Vagina (tissue), 2 donors: ENCODE results near the gene UHRF2. TPM values are rescaled to one million over a fixed set of nuclear protein-coding genes. Genes with fewer than 3 reads are reported as not detected.

Experiments used
- DNase-seq, 2 donors: peaks; one replicate each; pipeline ENCODE4 v3.0.0-alpha.2; 2017; ENCODE audit errors: extremely low spot score in 2 of 2
- H3K27ac ChIP-seq: fragments of 200-600 bp; sonication (generic); one replicate; pipeline ENCODE4 v1.5.1; 2019
- H3K27me3 ChIP-seq: fragments of 200-600 bp; sonication (generic); one replicate; pipeline ENCODE4 v1.5.1; 2019
- H3K36me3 ChIP-seq, 2 donors: fragments of 200-600 bp; sonication (generic); one replicate each; pipeline ENCODE4 v1.5.1; 2017 to 2019
- H3K4me1 ChIP-seq: fragments of 200-600 bp; sonication (generic); one replicate; pipeline ENCODE4 v1.5.1; 2019
- H3K4me3 ChIP-seq, 2 donors: fragments of 200-600 bp; sonication (generic); 1 replicate in 1 of 2; 2 replicates in 1 of 2; pipeline ENCODE4 v1.5.1; 2016 to 2019
- H3K9me3 ChIP-seq: fragments of 200-600 bp; sonication (generic); one replicate; pipeline ENCODE4 v1.5.1; 2019
- CTCF ChIP-seq, 3 experiments: fragments of 450-650 bp in 2 of 3; fragments of 200-600 bp in 1 of 3; sonication (generic) in 1 of 3; IDR thresholded peaks; one replicate each; pipeline ENCODE4 v1.5.1; 2017 to 2019; ENCODE audit warnings: antibody characterized with exemption in 3 of 3, mild to moderate bottlenecking in 2 of 3, moderate library complexity in 2 of 3
- POLR2A ChIP-seq, 2 donors: fragments of 450-650 bp; IDR thresholded peaks; one replicate each; pipeline ENCODE4 v1.6.1; 2017; ENCODE audit warnings: antibody characterized with exemption in 2 of 2, mild to moderate bottlenecking in 2 of 2, moderate library complexity in 2 of 2
- POLR2AphosphoS5 ChIP-seq, 2 donors: sonication (generic); formaldehyde crosslinking; IDR thresholded peaks; one replicate each; pipeline ENCODE4 v1.9.0; 2017; ENCODE audit warnings: antibody characterized with exemption in 2 of 2, mild to moderate bottlenecking in 2 of 2, low read depth in 1 of 2; ENCODE audit not compliant: insufficient read depth in 1 of 2
- intact Hi-C: fragments of 100-400 bp; cut with DNase I; formaldehyde crosslinking; loops from one replicate; pipeline ENCODE4 v1.15.1; 2023
- total RNA-seq: library from RNA; depleted of rRNA; stranded (reverse); fragments of >200 nt; gene quantifications from one replicate; pipeline ENCODE4 v1.2.3, GENCODE V29; 2016

UHRF2 gene
- total RNA-seq, 1 donor from 2014 or later = 70.0 TPM

- DNase-seq = no peak
- peaks cover 0 to 4% of the 10 kb centered on the region in 2 donors for H3K36me3 ChIP-seq
- H3K27ac ChIP-seq = no peak overlapping the region
- H3K4me3 ChIP-seq = no peak overlapping the region
- no peaks in the 10 kb centered on the region for H3K27me3 ChIP-seq
- intact Hi-C loops = no loop called here
- no peaks in the 10 kb centered on the region for H3K9me3 ChIP-seq
- H3K4me1 ChIP-seq = peaks cover 6% of the 10 kb centered on the region
- no peak for TF ChIP-seq CTCF (IDR thresholded peaks at IDR 0.05)
- TF ChIP-seq POLR2AphosphoS5 (IDR thresholded peaks at IDR 0.05; ENCODE audit: insufficient read depth in 1 of 2, low read depth in 1 of 2) = no peak
- TF ChIP-seq POLR2A (IDR thresholded peaks at IDR 0.05) = no peak
These were observed 48.6 kb downstream of the UHRF2 start for GRCh38 chr9:6461619-6462018.

- Histone ChIP-seq H3K27me3 (no peaks in the 10 kb centered on the region), H3K4me3 (no peak overlapping the region), H3K9me3 (no peaks in the 10 kb centered on the region), H3K36me3 (peaks cover 0 to 4% of the 10 kb centered on the region in 2 donors), H3K27ac (no peak overlapping the region), H3K4me1 (peaks cover 6% of the 10 kb centered on the region)
- no peak for DNase-seq
- intact Hi-C loops = no loop called here
- TF ChIP-seq CTCF (IDR thresholded peaks at IDR 0.05) (no peak), POLR2AphosphoS5 (IDR thresholded peaks at IDR 0.05; ENCODE audit: insufficient read depth in 1 of 2, low read depth in 1 of 2) (no peak), POLR2A (IDR thresholded peaks at IDR 0.05) (no peak)
These were observed 54.1 kb downstream of the UHRF2 start for GRCh38 chr9:6467006-6467625.

- Histone ChIP-seq H3K36me3 (peaks cover 0 to 5% of the 10 kb centered on the region in 2 donors), H3K9me3 (no peaks in the 10 kb centered on the region), H3K27me3 (no peaks in the 10 kb centered on the region), H3K4me3 (no peak overlapping the region), H3K27ac (no peak overlapping the region), H3K4me1 (no peaks in the 10 kb centered on the region)
- DNase-seq = no peak
- TF ChIP-seq CTCF (IDR thresholded peaks at IDR 0.05) (no peak), POLR2A (IDR thresholded peaks at IDR 0.05) (no peak), POLR2AphosphoS5 (IDR thresholded peaks at IDR 0.05; ENCODE audit: insufficient read depth in 1 of 2, low read depth in 1 of 2) (no peak)
- intact Hi-C loops = no loop called here
These were observed 58.3 kb downstream of the UHRF2 start for GRCh38 chr9:6471231-6471850.

- Histone ChIP-seq H3K27me3 (no peaks in the 10 kb centered on the region), H3K9me3 (no peaks in the 10 kb centered on the region), H3K27ac (no peak overlapping the region), H3K4me1 (no peaks in the 10 kb centered on the region), H3K4me3 (no peak overlapping the region), H3K36me3 (peaks cover 0 to 14% of the 10 kb centered on the region in 2 donors)
- no peak for DNase-seq
- intact Hi-C loops = no loop called here
- TF ChIP-seq CTCF (IDR thresholded peaks at IDR 0.05) = no peak
- TF ChIP-seq POLR2A (IDR thresholded peaks at IDR 0.05) = no peak
- no peak for TF ChIP-seq POLR2AphosphoS5 (IDR thresholded peaks at IDR 0.05; ENCODE audit: insufficient read depth in 1 of 2, low read depth in 1 of 2)
These were observed 60.2 kb downstream of the UHRF2 start for GRCh38 chr9:6473151-6473550.

GRCh38 chr9:6479959-6480358 is 67.0 kb downstream of the UHRF2 start:
- intact Hi-C loops = no loop called here
- Histone ChIP-seq H3K4me3 (no peak overlapping the region), H3K27ac (no peak overlapping the region), H3K27me3 (no peaks in the 10 kb centered on the region), H3K9me3 (no peaks in the 10 kb centered on the region), H3K36me3 (peaks cover 0 to 55% of the 10 kb centered on the region in 2 donors), H3K4me1 (no peaks in the 10 kb centered on the region)
- DNase-seq = no peak
- TF ChIP-seq CTCF (IDR thresholded peaks at IDR 0.05) = no peak
- TF ChIP-seq POLR2A (IDR thresholded peaks at IDR 0.05) = no peak
- TF ChIP-seq POLR2AphosphoS5 (IDR thresholded peaks at IDR 0.05; ENCODE audit: insufficient read depth in 1 of 2, low read depth in 1 of 2) = no peak
